A172 (cell line): Measurements from ENCODE around the gene PLCB3. TPM values are rescaled to one million over a fixed set of nuclear protein-coding genes. Genes with fewer than 3 reads are reported as not detected.

Experiments
- DNase-seq: peaks from one replicate; pipeline ENCODE4 v3.0.0-alpha.2; 2015; ENCODE audit warnings: low spot score
- total RNA-seq: library from RNA; depleted of rRNA; stranded (reverse); fragments of >200 nt; shearing (Covaris generic); gene quantifications from 2 replicates; pipeline ENCODE4 v1.2.3, GENCODE V29; 2014; rRNA removed

Gene PLCB3
- 51.0 and 64.8 TPM in 2 replicates for total RNA-seq

DNA sequence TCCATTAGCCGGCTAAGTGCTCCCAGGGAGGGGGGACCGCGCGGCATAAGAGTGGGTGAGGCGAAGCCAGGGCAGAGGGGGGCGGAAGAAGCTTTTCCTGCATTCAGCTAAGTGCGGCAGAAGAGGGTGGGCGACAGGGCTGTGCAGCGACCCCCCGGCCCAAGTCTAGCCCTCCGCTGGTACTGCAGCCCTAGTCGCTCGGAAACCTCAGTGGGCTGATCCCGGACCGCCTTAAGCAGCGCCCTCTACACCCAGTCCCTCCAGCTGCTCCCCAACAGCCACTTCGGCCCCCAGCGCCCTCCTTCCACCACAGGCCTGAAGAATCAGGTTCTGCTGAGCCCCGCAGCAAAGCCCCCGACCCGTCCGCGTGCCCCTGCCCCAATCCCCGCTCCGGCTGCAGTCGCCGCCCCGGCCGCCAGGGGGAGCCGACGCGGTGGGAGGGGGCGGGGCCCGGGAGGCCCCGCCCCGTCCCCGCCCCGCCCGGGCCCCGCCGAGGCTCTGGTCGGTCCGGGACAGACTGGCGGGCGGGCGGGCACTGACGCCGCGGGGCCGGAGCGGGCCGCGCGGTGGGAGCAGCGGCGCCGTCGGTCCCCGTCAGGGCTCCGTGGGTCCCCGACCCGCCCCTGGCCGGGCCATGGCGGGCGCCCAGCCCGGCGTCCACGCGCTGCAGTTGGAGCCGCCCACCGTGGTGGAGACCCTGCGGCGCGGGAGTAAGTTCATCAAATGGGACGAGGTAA lies at the start of gene PLCB3:
TSS of gene PLCB3 (plus strand) at position 515 of the 737 bp plus-strand sequence. CDS start at position 635, 120 bp downstream.
- no peak for DNase-seq

DNA sequence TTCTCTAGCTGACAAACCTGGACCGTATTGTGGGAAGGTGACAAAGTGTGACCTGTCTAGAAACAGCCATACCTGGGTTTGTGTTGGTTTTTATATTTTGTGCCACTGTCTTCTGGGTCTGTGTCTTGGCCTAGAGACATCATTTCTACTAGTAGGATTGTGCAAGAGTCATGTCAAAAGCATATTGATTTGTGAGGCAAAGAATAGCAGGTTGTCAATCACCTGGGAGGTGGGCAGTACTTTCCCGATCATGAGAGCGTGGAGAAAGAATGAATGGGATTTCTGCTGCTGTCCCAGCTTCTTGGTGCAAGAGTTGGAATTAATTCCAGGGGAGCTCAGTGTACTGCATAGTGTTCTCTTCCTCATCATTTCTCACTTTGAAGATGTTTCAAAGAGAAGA lies 49.8 kb upstream of the PLCB3 start:
- DNase-seq, result no peak

DNA sequence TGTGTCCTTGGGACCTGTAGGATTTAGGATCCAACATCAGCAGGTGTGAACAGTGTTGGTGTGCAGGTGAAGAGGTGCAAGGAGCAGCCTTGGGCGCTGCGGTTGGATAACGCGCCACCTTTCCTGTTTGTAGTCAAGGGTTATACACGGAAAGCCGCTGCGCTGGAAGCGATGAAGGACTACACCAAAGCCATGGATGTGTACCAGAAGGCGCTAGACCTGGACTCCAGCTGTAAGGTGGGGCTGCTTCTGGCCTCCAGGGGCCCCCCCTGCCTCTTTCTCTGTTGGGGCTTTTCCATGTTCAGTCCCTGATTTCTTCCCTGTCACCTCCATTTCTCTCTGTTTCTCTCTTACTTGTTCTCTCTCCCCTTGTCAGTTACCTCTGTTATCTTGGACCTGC lies 48.3 kb upstream of the PLCB3 start:
- no peak for DNase-seq

DNA sequence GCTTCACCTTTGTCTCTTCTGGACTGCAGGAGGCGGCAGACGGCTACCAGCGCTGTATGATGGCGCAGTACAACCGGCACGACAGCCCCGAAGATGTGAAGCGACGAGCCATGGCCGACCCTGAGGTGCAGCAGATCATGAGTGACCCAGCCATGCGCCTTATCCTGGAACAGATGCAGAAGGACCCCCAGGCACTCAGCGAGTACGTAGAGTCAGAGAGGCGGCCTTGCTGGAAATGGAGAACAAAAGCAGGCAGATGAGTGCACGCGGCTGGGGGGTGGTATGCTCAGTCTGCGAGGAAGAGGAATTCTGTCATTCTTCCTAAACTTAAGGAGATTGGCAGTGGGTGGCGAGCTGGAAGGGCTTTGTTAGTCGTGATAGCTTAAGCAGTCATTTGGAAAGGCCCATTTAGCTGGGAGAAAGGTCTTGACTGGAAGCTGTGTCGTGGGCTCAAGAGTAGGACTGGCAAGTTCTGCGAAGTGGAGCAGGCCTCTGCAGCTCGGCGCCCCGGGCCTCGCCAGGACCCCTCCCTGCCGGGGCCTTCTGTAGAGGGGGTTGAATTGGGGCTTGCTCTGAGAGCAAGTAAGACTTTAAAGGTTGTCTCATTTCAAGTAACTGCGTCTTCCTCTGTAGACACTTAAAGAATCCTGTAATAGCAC lies 47.8 kb upstream of the PLCB3 start:
- DNase-seq, result no peak

DNA sequence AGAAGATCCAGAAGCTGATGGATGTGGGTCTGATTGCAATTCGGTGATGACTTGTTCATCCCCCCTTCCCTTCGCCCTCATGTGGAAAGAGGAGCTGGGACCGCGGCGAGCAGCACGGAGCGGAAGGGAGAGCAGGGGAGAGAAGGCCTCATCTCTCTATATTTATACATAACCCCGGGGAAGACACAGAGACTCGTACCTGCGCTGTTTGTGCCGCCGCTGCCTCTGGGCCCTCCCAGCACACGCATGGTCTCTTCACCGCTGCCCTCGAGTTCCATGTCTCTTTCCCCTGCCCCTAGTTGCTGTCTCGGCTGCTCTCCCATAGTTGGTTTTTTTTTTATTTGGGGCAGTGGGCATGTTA lies 47.3 kb upstream of the PLCB3 start:
- no peak for DNase-seq

DNA sequence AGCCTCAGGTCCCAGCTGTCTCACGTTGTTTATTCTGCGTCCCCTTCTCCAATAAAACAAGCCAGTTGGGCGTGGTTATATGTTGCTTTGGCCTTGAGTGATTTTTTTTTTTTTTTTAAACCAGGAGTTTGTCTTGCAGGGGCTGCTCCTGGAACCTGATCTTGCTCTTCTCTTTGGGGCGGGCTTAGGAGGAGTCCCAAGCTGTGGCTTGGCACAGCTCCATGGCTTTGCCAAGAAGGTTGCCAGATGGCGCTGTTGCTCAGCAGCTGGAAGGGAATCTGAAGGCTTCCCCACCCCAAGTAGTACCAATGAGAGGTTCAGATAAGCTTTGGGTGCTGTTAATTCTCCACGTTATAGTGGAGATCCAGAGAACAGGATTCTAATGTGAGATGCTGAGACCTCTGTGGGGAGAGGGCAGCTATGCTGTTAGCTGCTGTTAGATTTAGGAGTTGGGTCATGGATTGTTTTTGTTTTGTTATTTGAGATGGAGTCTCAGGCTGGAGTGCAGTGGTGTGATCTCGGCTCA lies 46.8 kb upstream of the PLCB3 start:
- peak; percentile 94 for DNase-seq

DNA sequence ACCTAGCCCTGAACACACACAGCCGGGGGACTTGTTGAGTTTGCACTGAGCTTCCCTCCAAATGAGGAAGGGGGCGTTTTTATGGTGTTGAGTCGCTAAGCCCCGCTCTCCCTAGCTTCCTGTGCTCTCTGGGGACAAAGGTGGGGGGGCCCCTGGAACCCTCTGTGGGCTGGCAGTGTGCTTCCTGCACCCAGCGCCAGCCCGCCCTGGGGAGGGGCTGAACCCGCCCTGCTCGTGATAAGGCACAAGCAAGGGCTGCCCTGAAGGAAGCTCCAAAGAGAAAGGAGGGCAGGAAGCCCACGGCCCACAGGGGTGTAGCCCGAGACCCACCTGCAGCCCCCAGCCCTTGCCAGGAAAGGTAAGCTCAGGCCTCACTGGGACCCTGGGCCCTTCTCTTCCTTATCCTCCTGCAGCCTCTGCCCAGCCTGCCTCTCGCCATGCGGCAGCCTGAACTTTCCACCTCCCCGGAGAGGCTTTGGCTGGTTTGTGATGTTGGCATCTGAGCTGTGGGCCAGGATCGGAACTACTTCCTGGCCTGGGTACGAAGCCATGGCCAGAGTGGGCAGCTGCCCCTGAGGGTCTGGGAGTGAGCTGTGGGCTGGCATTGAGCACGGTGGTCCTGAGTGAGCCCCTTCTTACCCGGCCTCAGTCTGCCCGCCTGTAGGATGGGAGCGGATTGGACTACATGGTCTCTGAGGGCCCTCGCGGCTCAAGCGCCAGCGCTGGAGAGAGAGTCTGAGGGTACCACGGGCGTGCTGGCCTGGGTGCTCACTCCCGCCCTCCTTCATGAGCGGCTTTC lies 44.7 kb upstream of the PLCB3 start, which contains the start of gene FERMT3:
TSS of gene FERMT3 (plus strand) at position 265 of the 799 bp plus-strand sequence. CDS start 644 bp downstream, outside the sequence.
- DNase-seq, result peak; percentile 30

DNA sequence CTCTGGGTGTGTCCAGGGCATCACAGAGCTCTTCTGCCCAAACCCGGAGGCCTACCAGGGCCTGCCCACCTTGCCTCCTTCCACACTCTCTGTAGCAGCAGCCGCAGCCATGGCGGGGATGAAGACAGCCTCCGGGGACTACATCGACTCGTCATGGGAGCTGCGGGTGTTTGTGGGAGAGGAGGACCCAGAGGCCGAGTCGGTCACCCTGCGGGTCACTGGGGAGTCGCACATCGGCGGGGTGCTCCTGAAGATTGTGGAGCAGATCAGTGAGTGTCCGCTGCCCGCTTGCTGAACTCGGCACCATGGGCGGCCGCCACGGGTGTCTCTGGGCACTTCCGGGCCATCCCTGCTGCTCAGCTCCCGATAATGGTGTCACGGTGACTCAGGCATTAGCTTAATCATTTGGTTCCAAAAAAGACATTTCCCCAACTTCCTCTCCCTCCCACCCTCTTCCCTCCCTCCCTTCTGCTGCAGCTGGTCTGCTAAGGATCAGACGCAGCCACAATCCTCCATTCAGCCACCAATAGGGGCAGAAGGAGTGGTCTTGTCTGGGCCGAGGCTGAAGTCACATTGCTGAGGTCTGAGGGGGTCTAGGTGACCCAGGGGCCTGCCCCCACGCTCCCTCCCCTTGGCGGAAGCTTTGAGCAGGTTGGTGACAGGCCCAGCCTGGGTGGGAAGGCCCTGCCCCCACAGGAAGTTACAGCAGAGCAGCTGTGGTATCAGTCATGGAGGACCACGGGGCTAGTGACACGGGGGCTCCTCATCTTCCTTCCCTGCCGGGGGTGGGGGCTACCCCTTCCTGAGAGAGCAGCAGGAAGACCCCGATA lies 43.9 kb upstream of the PLCB3 start:
- DNase-seq, result peak; percentile 94

DNA sequence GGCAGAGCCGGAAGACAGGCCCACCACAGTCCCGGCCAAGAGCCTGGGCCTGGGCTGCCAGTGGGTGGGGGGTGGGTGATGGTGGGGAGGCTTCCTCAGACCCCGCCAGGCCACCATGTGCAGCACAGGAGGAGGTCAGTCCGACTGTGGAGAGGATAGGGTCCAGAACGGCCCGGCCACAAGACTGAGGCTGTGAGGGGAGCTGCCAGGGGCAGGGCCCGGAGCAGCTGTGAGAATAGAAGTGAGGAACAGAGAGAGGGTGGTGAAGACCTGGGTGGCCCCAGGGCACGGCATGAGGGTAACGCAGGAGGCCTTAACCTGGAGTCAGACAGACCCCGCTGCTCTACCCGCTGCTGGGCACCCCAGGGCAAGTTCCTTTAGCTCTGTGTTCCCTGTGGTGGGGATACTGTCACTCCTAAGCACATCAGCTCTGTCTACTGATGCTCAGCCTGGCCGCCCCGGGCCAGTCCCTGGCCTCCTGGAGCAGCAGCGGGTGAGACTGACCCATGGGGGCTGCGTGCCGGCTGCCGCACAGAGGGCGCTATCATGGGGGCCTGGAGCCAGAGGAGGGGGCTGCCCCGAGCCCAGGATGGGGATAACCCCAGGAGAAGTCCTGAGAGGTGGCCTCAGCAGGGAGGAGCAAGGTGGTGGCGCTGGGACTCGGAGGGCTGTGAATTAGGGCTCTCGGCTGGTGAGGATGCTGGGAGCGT lies 43.1 kb upstream of the PLCB3 start:
- no peak for DNase-seq

DNA sequence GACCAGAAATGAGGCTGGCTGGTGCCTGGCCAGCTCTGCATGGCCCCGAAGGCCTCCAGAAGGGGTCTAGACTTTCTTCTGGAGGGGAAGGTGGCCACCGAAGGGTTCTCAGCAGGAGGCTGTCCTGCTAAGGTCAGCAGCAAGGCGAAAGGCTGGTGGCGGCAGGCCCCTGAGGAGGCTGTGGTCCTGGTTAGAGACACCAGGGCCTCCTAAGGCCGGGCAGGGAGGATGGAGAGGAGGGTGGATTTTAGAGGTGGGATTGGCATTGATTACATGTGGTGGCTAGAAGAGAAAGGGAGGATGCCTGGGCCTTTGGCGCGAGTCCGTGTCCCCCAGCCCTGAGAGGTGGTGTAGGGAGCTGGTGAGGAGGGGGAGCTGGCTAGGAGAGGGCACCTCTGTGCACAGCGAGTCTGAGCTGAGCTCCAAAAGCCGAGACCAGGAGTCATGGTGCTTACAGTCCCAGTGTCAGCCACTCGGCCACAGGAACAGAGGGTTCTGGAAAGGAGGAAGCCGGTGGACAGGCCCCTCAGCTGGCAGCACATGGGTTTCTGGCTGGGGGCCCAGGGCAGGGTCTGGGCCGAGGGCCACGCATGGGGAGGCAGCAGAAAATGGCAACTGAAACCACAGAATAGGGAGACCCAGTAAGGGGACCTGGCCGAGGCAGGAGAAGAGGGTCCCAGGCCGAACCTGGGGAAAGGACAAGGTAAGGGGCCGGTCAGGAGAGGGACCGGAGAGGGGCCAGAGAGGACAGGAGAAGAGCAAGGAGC lies 42.4 kb upstream of the PLCB3 start:
- DNase-seq, result no peak

DNA sequence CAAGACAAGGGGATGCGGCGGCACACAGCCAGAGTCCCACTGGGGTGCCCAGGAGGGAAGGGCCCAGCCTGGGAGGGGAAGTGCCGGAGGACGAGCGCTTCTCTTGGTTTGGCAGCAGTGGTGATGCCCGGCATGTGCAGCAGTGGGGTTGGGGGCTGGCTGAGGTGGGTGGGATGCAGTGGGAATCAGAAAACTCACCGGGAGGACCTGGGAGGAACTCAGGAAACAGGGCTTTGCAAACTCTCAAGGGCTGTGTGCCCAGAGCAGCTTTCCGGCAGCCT lies 41.8 kb upstream of the PLCB3 start:
- no peak for DNase-seq

DNA sequence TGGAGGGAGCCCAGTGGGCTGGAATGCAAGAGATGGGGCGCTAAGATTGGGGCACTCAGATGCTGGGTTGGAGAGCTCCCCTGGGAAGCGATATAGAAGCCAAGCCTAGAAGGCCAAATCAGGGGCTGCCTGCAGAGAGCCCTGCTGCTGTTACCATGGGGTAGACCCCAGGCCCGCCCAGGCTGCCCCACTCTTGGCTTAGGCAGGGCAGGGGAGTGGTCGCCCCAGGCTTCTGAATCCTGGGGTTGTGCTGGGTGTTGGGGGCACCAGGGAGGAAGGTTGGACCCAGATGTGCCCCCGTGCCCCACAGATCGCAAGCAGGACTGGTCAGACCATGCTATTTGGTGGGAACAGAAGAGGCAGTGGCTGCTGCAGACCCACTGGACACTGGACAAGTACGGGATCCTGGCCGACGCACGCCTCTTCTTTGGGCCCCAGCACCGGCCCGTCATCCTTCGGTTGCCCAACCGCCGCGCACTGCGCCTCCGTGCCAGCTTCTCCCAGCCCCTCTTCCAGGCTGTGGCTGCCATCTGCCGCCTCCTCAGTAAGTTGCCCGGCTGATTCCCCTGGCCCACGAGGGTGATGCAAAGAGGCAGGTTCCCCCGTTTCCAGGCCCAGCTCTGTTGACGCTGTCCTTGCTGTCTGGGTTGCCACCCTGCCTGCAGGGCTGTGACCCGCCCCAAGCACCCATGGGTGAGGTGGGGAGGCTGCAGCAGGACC lies 40.9 kb upstream of the PLCB3 start:
- DNase-seq, result no peak

DNA sequence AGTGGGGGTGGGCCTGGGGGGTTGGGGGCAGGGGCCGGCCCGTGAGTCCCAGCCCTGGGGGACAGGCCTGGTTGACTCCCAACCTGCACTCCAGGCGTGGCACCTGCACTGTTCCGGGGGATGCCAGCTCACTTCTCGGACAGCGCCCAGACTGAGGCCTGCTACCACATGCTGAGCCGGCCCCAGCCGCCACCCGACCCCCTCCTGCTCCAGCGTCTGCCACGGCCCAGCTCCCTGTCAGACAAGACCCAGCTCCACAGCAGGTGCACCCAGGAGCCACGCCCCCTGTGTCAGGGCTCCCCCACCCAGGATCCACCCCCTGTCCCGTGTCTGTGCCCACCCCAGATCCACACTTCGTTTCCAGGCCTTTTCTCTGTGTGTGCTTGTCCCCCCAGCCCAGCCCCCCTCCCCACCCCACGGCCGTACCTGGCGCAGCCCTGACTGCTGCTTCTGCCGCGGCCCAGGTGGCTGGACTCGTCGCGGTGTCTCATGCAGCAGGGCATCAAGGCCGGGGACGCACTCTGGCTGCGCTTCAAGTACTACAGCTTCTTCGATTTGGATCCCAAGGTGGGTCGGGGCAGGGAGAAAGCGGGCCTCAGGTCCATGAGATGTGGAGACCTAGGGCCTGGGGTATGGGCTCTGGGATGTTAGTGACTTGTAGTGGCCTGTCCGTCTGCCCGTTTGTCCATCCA lies 40.0 kb upstream of the PLCB3 start:
- DNase-seq, result no peak

DNA sequence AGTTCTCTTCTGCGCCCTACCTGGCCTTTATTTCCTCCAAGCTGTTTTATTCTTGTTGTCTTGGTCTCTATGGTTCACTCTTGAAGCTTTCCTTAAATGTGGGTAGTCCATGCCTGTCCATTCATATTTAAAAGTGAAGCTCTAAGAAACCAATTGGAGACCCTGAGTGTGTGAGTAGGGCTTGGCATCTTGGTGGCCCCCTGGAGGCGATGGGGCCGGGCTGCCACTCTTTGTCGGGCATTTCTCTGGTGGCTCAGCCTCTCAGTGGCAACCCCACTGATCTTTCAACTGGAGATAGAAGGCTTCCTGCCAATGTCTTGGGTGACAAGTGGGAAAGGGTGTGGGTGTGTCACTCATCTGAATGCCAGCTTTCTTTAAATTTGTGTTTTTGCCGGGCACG lies 34.5 kb upstream of the PLCB3 start:
- no peak for DNase-seq

DNA sequence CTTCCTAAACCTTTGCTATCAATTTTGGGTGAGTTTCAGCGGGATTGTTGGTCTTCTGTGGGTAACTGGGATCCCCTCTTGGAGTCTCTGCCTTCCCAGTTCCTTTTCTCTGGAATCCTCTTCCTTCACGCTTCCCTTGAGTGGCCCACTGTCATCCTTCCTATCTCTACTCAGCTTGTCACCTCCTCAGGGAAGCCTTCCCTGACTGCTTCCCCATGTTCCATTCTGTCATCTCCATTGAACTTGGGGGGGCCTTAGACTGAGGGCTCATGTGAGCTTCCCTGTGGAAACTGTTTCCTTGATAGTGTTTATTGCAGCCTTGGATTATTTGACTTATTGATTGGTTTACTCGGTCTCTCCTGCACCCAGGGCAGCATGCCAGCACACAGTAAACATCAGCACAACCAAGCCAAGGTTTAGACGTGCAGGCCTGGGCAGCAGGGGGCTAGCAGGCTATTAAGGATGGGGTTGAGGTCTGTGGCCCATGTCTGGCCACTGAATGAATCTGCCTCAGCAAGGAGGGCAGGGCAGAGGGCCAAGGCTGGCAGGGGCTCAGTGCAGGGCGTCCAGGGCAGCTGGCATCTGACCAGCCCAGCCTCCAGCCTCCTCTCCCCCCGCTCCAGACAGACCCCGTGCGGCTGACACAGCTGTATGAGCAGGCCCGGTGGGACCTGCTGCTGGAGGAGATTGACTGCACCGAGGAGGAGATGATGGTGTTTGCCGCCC lies 32.5 kb upstream of the PLCB3 start:
- no peak for DNase-seq

DNA sequence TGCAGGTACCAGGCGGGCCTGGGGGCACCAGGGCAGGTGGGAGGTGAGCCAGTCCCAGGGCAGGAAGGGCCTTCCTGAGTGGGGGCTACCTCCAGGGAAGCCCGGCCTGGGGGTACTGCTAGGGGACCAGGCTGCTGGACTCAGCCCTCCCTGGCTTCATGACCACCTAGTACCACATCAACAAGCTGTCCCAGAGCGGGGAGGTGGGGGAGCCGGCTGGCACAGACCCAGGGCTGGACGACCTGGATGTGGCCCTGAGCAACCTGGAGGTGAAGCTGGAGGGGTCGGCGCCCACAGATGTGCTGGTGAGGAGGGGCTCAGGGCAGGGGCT lies 32.0 kb upstream of the PLCB3 start:
- DNase-seq, result no peak

DNA sequence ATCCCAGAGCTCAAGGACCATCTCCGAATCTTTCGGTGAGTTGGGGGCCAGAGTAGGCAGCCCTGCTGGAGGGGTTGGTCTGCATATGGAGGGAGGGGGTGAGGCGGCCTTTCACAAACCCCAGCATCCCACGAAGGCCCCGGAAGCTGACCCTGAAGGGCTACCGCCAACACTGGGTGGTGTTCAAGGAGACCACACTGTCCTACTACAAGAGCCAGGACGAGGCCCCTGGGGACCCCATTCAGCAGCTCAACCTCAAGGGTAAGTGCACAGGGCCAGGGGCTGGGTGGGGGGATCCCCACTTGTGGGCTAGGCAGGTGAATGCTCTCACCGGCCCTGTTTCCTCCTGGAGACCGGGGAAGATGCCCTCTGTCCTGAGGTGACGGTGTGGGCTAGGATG lies 31.6 kb upstream of the PLCB3 start:
- DNase-seq, result no peak

DNA sequence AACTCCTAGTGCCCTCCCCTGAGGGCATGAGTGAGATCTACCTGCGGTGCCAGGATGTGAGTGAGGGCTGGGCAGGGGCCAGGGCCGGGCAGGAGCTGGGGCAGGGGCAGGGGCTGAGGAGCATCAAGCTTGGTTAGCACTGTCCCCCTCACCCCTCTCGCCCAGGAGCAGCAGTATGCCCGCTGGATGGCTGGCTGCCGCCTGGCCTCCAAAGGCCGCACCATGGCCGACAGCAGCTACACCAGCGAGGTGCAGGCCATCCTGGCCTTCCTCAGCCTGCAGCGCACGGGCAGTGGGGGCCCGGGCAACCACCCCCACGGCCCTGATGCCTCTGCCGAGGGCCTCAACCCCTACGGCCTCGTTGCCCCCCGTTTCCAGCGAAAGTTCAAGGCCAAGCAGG lies 31.1 kb upstream of the PLCB3 start:
- no peak for DNase-seq
